ENCODE data around the gene SRRM2. TPM values are rescaled to one million over a fixed set of nuclear protein-coding genes. Genes with fewer than 3 reads are reported as not detected.

The SRRM2 gene
- total RNA-seq, 1 donor from 2014 or later: 409 TPM

DNA sequence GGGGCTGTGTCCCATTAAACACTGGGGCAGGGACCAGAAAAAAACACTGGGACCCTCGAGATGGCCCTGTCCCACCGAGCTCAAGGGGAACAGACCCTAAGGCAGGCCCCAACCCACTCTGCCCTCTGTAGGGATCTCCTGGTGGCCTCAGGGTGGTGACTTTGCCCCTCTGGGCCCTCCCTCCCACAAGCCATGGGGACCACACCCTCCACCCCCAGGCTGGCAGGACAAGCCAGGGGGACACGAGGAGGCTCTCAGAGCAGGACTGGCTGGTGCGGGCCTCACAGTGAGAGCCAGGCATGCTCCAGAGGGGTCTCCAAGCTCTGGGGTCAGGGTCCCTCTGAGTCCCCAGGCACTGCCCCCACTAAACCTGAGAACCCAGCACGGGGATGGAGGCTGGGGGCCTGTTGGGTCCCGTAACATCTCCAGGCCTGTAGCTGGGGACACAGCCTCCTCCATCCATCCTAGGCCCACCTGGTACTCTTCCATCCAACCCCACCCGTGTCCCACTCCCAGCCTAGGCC, 14.5 kb upstream of the SRRM2 start:
- H3K36me3 ChIP-seq (ENCODE audit: insufficient read depth, low read length): no peaks in the 10 kb centered on the region
- FAIRE-seq (no peak), DNase-seq (ENCODE audit: low read depth) (no peak)
- H3K27me3 ChIP-seq (ENCODE audit: insufficient read depth, low read length): no peaks in the 10 kb centered on the region
- no peak overlapping the region for H3K4me2 ChIP-seq (ENCODE audit: low read length)
- no peaks in the 10 kb centered on the region for H3K9me3 Mint-ChIP-seq (ENCODE audit: unreplicated experiment)
- H2AFZ ChIP-seq (ENCODE audit: low read depth, low read length): no peak overlapping the region
- peaks cover 5% of the 10 kb centered on the region for H3K36me3 Mint-ChIP-seq (ENCODE audit: low read depth, unreplicated experiment)
- no peak overlapping the region for H3K27ac ChIP-seq (ENCODE audit: low read depth, low read length)
- H3K27ac Mint-ChIP-seq (ENCODE audit: unreplicated experiment): no peak overlapping the region
- peaks cover 2% of the 10 kb centered on the region for H3K27me3 Mint-ChIP-seq (ENCODE audit: low read depth, unreplicated experiment)
- no peaks in the 10 kb centered on the region for H3K9me3 ChIP-seq (ENCODE audit: insufficient read depth, low read depth, low read length)
- TF ChIP-seq, protein P1, sequence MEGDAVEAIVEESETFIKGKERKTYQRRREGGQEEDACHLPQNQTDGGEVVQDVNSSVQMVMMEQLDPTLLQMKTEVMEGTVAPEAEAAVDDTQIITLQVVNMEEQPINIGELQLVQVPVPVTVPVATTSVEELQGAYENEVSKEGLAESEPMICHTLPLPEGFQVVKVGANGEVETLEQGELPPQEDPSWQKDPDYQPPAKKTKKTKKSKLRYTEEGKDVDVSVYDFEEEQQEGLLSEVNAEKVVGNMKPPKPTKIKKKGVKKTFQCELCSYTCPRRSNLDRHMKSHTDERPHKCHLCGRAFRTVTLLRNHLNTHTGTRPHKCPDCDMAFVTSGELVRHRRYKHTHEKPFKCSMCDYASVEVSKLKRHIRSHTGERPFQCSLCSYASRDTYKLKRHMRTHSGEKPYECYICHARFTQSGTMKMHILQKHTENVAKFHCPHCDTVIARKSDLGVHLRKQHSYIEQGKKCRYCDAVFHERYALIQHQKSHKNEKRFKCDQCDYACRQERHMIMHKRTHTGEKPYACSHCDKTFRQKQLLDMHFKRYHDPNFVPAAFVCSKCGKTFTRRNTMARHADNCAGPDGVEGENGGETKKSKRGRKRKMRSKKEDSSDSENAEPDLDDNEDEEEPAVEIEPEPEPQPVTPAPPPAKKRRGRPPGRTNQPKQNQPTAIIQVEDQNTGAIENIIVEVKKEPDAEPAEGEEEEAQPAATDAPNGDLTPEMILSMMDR (IDR thresholded peaks at IDR 0.05; ENCODE audit: insufficient read depth, low read depth, low read length): no peak
- TF ChIP-seq EZH2 (IDR thresholded peaks at IDR 0.05; ENCODE audit: insufficient read depth, low read length): no peak
- no peaks in the 10 kb centered on the region for H3K4me1 Mint-ChIP-seq (ENCODE audit: low read depth, unreplicated experiment)
- H3K9ac ChIP-seq (ENCODE audit: low read length): no peak overlapping the region
- no peaks in the 10 kb centered on the region for H3K4me1 ChIP-seq (ENCODE audit: insufficient read depth, low read length)
- no peaks in the 10 kb centered on the region for H4K20me1 ChIP-seq (ENCODE audit: insufficient read depth, low read length)
- H3K4me3 Mint-ChIP-seq (ENCODE audit: unreplicated experiment): no peak overlapping the region
- H3K4me3 ChIP-seq (ENCODE audit: insufficient read depth, low read depth, low read length): no peak overlapping the region
- H3K79me2 ChIP-seq (ENCODE audit: insufficient read depth, low read length): no peaks in the 10 kb centered on the region

DNA sequence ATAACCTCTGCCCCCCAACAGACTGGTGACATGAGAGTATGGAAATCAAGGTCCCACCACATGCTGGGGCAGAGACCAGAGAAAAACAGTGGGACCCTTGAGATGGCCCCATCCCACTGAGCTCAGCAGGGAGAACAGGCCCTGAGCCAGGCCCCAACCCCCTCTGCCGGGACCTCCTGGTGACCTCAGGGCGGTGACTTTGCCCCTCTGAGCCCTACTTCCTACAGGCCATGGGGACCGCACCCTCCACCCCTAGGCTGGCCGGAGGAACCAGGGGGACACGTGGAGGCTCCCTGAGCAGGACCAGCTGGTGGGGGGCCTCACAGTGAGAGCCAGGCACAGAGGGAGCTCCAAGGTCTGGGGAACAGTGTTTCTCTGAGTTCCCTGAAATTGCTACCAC, 13.8 kb upstream of the SRRM2 start:
- H3K79me2 ChIP-seq (ENCODE audit: insufficient read depth, low read length): no peaks in the 10 kb centered on the region
- H3K27me3 Mint-ChIP-seq (ENCODE audit: low read depth, unreplicated experiment): peaks cover 4% of the 10 kb centered on the region
- H3K4me1 Mint-ChIP-seq (ENCODE audit: low read depth, unreplicated experiment): no peaks in the 10 kb centered on the region
- H3K4me2 ChIP-seq (ENCODE audit: low read length): no peak overlapping the region
- H3K4me1 ChIP-seq (ENCODE audit: insufficient read depth, low read length): no peaks in the 10 kb centered on the region
- H4K20me1 ChIP-seq (ENCODE audit: insufficient read depth, low read length): no peaks in the 10 kb centered on the region
- no peak overlapping the region for H2AFZ ChIP-seq (ENCODE audit: low read depth, low read length)
- no peak overlapping the region for H3K27ac Mint-ChIP-seq (ENCODE audit: unreplicated experiment)
- no peak overlapping the region for H3K4me3 Mint-ChIP-seq (ENCODE audit: unreplicated experiment)
- no peaks in the 10 kb centered on the region for H3K27me3 ChIP-seq (ENCODE audit: insufficient read depth, low read length)
- no peaks in the 10 kb centered on the region for H3K9me3 ChIP-seq (ENCODE audit: insufficient read depth, low read depth, low read length)
- H3K9ac ChIP-seq (ENCODE audit: low read length): no peak overlapping the region
- peaks cover 9% of the 10 kb centered on the region for H3K36me3 Mint-ChIP-seq (ENCODE audit: low read depth, unreplicated experiment)
- no peaks in the 10 kb centered on the region for H3K9me3 Mint-ChIP-seq (ENCODE audit: unreplicated experiment)
- H3K36me3 ChIP-seq (ENCODE audit: insufficient read depth, low read length): no peaks in the 10 kb centered on the region
- no peak overlapping the region for H3K27ac ChIP-seq (ENCODE audit: low read depth, low read length)
- DNase-seq (ENCODE audit: low read depth) (no peak), FAIRE-seq (no peak)
- H3K4me3 ChIP-seq (ENCODE audit: insufficient read depth, low read depth, low read length): no peak overlapping the region
- TF ChIP-seq, protein P1 (IDR thresholded peaks at IDR 0.05; ENCODE audit: insufficient read depth, low read depth, low read length): no peak
- no peak for TF ChIP-seq EZH2 (IDR thresholded peaks at IDR 0.05; ENCODE audit: insufficient read depth, low read length)

DNA sequence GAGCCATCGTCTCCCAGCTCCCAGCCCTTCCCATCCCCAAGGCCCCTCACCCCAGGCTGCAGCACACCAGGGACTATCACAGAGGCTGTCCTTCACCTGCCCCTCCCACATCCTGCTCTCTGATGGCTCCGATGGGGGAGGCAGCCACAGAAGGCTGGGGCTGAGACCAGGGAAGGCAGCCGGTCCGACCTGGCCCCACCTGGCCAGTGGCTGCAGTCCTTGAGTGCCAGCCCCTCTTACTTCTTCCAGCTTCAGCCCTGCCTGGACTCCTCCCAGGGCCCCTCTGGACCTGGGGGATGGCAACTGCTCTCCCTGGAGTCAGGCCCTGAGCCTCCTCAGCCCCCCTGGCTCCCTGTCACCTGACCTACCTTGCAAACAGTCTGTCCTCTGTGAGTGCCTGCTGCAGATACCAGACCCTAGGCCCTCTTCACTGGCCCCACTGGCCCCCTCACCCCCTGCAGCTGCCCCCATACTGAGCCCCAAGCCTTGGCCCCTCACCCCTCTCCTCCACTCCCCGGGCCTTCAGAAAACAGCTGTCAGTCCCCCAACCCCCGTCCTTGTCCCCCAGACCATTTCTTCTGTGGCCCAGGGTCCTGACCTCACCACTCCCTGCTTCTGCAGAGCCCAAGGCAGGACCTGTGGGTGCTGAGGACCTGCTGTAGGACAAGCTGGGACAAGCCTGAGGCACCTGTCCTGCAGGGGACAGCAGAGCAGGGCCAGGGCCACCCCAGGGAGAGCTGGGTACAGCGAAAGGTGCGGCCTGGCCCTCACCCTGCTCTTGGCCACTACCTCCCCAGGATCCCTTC, 12.6 kb upstream of the SRRM2 start:
- no peak for DNase-seq (ENCODE audit: low read depth)
- H3K9ac ChIP-seq (ENCODE audit: low read length): no peak overlapping the region

More for the DNA sequence above, 12.6 kb upstream of the SRRM2 start:
- H3K4me2 ChIP-seq (ENCODE audit: low read length): no peak overlapping the region
- no peaks in the 10 kb centered on the region for H3K36me3 ChIP-seq (ENCODE audit: insufficient read depth, low read length)
- no peaks in the 10 kb centered on the region for H3K4me1 Mint-ChIP-seq (ENCODE audit: low read depth, unreplicated experiment)
- no peaks in the 10 kb centered on the region for H3K9me3 ChIP-seq (ENCODE audit: insufficient read depth, low read depth, low read length)
- H3K4me3 ChIP-seq (ENCODE audit: insufficient read depth, low read depth, low read length): no peak overlapping the region
- no peaks in the 10 kb centered on the region for H3K27me3 ChIP-seq (ENCODE audit: insufficient read depth, low read length)
- no peaks in the 10 kb centered on the region for H4K20me1 ChIP-seq (ENCODE audit: insufficient read depth, low read length)
- TF ChIP-seq, protein P1 (IDR thresholded peaks at IDR 0.05; ENCODE audit: insufficient read depth, low read depth, low read length): no peak
- no peak for TF ChIP-seq EZH2 (IDR thresholded peaks at IDR 0.05; ENCODE audit: insufficient read depth, low read length)
- H3K79me2 ChIP-seq (ENCODE audit: insufficient read depth, low read length): no peaks in the 10 kb centered on the region
- no peak overlapping the region for H2AFZ ChIP-seq (ENCODE audit: low read depth, low read length)
- no peak overlapping the region for H3K27ac ChIP-seq (ENCODE audit: low read depth, low read length)
- no peak overlapping the region for H3K27ac Mint-ChIP-seq (ENCODE audit: unreplicated experiment)
- H3K27me3 Mint-ChIP-seq (ENCODE audit: low read depth, unreplicated experiment): peaks cover 10% of the 10 kb centered on the region
- H3K36me3 Mint-ChIP-seq (ENCODE audit: low read depth, unreplicated experiment): peaks cover 12% of the 10 kb centered on the region
- H3K9me3 Mint-ChIP-seq (ENCODE audit: unreplicated experiment): no peaks in the 10 kb centered on the region
- no peaks in the 10 kb centered on the region for H3K4me1 ChIP-seq (ENCODE audit: insufficient read depth, low read length)
- H3K4me3 Mint-ChIP-seq (ENCODE audit: unreplicated experiment): no peak overlapping the region
- no peak for FAIRE-seq
